AG04449 (cell line): ENCODE results near the gene FBXW8.
A peak's percentile ranks its signal among the peaks of the same experiment; 100 is the strongest.

Experiments used
- CTCF ChIA-PET: fragments of 350-600 bp; formaldehyde crosslinking; extraction: SDS; loops from one replicate; lab custom pipeline; 2021; ENCODE audit warnings: antibody characterized with exemption; lab: Yijun Ruan, JAX
- POLR2A ChIA-PET: fragments of 400-600, 350-600 bp; formaldehyde crosslinking; extraction: SDS; loops from one replicate; lab custom pipeline; 2020; ENCODE audit warnings: antibody characterized with exemption, inconsistent platforms; lab: Yijun Ruan, JAX
- DNase-seq: peaks from one replicate; pipeline ENCODE4 v3.0.0-alpha.2; 2010; ENCODE audit warnings: low read depth, low spot score
- H3K4me3 ChIP-seq: 2 replicates; pipeline ENCODE4 v1.5.1; 2011; ENCODE audit warnings: low read depth, mild to moderate bottlenecking, control low read depth, low read length
- TF ChIP-seq, protein P1 (sequence below): IDR thresholded peaks from one replicate; pipeline ENCODE4 v1.5.1; 2011; ENCODE audit warnings: mild to moderate bottlenecking, moderate library complexity, low read length, control low read depth, inconsistent platforms; ENCODE audit not compliant: insufficient read depth; ENCODE audit errors: missing control alignments

Gene FBXW8

DNA sequence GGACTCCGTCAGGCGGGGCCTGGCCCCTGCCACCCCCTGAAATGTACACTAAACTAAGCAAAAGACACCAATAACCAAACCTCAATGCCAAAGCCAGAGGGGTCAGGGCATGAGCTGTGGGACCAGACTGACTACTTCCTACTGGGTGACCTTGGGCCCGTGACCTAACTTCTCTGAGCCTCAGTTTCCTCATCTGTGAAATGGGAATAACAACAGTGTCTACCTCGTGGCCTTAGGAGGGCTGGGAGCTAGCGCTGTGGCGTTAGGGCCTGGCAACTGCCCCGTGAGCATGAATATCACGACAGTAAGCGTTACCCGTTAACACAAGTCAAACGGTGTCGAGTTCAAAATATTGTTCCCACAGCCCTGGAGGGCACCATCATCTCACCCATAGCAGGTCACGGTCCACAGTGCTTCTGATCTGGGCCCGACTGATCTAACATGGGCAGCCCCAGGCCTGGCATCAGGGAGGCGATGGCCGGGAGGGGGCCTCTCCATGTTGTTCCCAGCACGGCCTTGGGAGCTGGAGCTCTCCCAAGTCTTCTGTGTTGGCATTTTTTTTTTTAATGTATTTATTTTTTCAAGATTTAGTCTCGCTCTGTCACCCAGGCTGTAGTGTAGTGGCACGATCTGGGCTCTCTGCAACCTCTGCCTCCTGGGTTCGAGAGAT is 136.2 kb downstream of the FBXW8 start:
- ChIA-PET POLR2A (no interaction called here), CTCF (interaction anchor here (1.2 to 2.0 kb wide), 2 partner anchors 18 to 21 kb away, joined by 3 to 6 read pairs; no protein-coding TSS in a partner anchor)
- no peak for DNase-seq
- H3K4me3 ChIP-seq = no peak overlapping the region
- TF ChIP-seq, protein P1, sequence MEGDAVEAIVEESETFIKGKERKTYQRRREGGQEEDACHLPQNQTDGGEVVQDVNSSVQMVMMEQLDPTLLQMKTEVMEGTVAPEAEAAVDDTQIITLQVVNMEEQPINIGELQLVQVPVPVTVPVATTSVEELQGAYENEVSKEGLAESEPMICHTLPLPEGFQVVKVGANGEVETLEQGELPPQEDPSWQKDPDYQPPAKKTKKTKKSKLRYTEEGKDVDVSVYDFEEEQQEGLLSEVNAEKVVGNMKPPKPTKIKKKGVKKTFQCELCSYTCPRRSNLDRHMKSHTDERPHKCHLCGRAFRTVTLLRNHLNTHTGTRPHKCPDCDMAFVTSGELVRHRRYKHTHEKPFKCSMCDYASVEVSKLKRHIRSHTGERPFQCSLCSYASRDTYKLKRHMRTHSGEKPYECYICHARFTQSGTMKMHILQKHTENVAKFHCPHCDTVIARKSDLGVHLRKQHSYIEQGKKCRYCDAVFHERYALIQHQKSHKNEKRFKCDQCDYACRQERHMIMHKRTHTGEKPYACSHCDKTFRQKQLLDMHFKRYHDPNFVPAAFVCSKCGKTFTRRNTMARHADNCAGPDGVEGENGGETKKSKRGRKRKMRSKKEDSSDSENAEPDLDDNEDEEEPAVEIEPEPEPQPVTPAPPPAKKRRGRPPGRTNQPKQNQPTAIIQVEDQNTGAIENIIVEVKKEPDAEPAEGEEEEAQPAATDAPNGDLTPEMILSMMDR = no peak

DNA sequence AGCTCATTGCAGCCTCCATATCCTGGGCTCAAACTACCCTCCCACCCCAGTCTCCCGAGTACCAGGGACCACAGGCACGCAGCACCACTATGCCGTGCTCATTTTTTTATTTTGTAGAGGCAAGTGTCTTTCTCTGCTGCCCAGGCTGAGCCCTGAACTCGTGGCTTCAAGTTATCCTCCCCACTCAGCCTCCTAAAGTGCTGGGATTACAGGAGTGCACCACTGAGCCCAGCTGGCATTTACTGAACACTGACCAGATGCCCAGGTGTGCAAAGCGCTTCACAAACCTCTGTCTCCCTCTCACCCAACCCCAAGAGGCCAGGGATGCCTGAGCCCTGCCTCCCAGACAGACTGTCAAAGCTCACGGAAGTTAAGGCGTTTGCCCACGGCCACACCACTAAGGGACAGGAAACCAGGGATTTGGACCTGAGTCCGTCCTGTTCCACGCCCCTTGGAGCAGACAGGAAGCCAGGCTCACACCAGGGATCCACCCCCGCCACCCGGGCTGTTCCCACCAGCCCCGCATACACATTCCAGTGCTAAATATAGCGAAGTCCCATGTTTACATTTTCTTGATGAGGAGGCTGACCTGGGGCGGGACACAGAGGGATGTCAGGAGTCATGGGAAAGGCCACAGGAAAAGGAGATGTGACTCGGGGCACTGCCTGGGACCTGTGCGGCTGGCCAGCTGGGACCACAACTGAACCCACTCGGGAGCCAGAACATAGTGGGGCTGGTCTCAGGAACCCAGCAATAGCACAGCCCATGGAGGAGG is 137.2 kb downstream of the FBXW8 start:
- peak; percentile 12 for DNase-seq
- POLR2A ChIA-PET = no interaction called here
- TF ChIP-seq, protein P1 = no peak
- CTCF ChIA-PET = interaction anchor here (1.2 to 2.0 kb wide), 2 partner anchors 19 to 22 kb away, joined by 3 to 6 read pairs; no protein-coding TSS in a partner anchor
- H3K4me3 ChIP-seq = no peak overlapping the region

DNA sequence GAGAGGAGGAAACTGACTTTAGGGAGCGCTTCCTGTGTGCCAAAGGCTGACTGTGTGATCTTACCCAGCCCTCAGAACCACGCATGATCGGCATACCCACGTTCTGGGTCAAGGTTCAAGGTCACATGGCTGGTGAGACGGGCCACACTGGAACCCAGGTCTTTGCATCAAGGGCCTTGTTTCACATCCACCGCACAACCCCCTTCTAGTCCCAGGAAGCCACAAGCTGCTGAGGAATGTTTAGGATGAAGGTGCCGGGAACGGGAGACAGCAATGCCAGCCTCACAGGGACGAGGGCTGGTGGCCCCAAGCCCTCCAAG is 137.8 kb downstream of the FBXW8 start:
- H3K4me3 ChIP-seq = no peak overlapping the region
- TF ChIP-seq, protein P1 = no peak
- ChIA-PET CTCF (interaction anchor here (0.9 to 2.0 kb wide), 2 partner anchors 12 to 23 kb away, joined by 3 to 6 read pairs; no protein-coding TSS in a partner anchor), POLR2A (no interaction called here)
- no peak for DNase-seq

DNA sequence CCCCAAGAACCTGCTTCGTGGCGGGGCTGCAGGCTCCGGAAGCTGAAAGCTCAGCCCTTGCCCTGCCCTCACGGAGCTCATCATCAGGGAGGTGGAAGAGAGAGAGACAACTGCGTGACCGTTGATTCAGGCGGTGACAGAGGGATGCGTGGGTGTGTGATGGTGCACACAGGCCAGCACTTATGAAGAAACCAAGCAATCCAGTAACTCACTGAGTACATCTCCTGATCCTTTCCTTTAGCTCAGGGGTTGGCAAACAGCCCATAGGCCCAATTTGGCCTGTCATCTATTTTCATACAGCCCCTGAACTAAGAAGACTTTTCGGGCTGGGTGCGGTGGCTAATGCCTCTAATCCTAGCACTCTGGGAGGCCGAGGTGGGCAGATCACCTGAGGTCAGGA is 138.5 kb downstream of the FBXW8 start:
- H3K4me3 ChIP-seq = no peak overlapping the region
- POLR2A ChIA-PET = no interaction called here
- TF ChIP-seq, protein P1 = no peak
- CTCF ChIA-PET = interaction anchor here (0.9 kb wide), 1 partner anchor 12 kb away, joined by 3 read pairs; no protein-coding TSS in a partner anchor
- DNase-seq = no peak

DNA sequence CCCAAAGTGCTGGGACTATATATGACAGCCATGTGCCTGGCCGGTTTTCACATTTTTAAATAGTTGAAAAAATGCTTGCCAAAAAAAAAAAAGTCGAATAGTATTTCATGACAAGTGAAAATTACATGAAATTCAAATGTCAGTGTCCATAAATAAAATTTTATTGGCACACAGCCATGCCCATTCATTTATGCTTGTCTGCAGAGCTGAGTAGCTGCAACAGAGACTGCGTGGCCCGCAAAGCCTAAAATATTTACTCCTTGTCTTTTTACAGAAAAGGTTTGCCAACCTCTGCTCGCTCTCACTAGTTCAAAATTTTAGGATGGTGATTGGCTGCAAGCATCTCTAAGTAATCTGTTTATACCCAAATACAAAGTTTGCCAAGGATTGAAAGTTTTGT is 139.3 kb downstream of the FBXW8 start:
- POLR2A ChIA-PET = no interaction called here
- no peak overlapping the region for H3K4me3 ChIP-seq
- no peak for DNase-seq
- CTCF ChIA-PET = no interaction called here
- TF ChIP-seq, protein P1 = no peak

DNA sequence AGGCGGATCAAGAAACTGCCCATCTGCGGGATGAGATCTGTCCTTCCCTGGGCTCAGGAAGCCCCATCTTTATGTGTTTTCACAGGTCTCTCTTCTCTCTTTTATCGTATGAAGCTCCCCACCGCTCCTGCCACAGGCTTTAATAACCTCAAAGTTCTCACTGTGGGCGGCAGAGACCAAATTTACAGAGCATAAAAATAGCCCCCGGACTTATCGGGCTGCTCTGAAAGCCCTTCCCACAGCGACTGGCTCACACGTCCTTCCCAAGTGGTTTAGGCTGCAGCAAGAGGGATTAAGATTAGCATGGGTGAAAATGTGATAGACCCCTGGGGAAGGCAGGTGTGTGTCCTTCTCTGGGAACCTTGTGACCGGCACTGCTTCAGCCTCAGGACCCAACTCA is 140.6 kb downstream of the FBXW8 start:
- TF ChIP-seq, protein P1 = no peak
- no peak for DNase-seq
- POLR2A ChIA-PET = no interaction called here
- H3K4me3 ChIP-seq = no peak overlapping the region
- CTCF ChIA-PET = no interaction called here
